Stimulated activated CD8-positive, alpha-beta memory T cell treated with anti-CD3 and anti-CD28 coated beads, Interleukin-12 subunit alpha, Interleukin-12 subunit beta, amount 100 ng/mL, for 1 hour (primary cell): ENCODE measurements around the gene SCAPER.

Source experiments
- DNase-seq: peaks from one replicate; pipeline ENCODE4 v3.0.0-alpha.2; 2020; ENCODE audit warnings: low read depth

The SCAPER gene

DNA sequence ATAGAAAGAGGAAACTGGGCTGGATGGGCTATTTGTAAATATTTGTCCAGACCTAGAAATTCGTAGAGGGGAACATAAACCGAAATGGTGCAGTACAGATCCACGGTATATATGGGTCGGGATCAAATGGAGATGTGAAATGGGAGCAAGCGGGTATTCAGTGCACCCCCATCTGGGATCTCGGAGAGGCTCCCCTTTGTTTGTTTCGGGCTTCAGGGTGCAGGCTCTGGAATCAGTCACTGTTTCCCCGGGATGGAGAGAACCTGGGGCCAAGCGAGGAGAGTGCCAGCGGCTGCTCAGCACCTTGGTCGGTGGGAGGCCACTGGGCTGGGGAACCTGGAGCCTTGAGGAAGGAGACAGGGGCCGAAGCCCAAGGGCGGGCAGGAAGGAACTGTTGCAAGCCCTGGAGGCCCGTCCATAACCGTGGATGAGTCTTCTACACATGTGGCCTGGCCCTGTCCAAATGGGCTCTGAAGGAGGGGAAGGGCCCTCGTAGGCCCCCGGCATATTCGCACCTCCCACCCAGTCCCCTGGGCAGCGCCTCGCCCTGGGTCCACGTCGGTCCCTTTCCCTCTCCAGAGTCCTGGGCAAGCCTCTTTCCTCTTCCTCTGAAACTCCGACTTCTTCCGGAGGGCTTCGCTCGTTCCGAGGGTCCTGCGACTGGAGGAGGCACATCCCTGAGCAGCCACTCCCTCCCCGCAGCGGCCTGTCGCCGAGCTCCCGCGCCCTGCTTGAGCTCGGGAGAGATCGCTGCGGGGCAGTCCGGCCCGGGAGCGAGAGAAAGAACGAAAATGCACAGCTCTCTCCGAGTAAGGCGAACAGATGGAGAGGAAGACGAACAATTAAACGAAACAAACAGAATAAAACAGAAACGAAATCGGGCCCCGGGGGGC lies 565.6 kb downstream of the SCAPER start:
- no peak for DNase-seq

DNA sequence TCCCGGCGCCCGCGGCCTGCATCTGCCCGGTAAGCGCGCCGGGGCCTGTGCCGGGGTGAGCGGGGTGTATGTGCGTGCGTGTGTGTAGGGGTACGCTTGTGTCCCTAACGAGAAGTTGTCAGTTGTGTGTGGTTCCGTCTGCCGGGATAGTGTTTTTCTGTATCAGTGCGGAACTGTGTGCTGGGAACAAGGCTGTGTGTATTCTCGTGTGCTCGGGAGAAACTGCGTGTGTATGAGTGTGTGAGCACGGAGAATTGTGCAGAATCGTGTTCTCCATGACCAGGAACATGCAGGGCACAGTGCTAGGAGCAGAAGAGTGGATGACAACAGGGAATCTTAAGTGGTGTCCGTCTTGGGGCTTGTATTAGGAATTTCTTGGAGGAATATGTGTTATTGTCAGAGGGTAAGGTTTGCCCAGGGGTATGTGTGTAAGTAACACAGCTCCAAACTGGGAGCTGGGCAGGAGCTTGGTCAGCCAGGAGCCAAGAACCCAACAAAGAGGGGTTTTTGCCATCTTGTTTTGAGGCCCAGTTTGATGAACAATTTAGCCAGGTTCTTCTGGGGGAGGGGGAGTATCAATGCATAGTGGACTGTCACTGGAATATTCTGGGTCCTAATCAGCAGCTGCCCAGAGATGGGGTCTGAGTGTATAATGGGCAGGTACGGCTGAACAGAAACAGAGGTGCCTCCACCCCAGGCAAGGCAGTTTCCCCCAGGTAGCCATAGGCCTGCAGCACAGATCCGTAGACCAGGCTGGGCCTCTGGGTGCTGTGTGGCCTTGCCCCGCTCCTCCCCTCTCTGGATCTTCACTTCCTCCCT lies 566.4 kb downstream of the SCAPER start:
- no peak for DNase-seq

DNA sequence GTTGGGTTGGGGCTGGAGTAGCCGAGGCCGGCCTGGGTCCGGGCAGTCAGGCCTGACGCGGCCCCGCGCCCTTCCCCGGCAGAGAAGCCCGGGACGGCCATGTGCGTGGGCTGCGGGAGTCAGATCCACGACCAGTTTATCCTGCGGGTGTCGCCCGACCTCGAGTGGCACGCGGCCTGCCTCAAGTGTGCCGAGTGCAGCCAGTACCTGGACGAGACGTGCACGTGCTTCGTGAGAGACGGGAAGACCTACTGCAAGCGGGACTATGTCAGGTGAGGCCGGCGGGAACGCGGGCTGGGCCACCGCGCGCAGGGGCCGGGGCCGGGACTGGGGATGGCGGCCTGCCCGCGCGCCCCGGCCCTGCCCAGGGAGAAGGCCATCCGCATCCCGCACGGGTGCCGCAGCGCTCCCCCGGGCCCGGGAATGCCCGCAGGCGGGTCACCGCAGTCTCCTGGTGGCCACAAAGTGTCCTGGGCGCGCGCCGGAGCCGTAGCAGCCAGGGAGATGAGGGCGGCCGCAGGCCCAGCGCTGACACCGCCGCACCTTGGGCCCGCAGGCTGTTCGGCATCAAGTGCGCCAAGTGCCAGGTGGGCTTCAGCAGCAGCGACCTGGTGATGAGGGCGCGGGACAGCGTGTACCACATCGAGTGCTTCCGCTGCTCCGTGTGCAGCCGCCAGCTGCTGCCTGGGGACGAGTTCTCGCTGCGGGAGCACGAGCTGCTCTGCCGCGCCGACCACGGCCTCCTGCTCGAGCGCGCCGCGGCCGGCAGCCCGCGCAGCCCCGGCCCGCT lies 567.2 kb downstream of the SCAPER start:
- no peak for DNase-seq

DNA sequence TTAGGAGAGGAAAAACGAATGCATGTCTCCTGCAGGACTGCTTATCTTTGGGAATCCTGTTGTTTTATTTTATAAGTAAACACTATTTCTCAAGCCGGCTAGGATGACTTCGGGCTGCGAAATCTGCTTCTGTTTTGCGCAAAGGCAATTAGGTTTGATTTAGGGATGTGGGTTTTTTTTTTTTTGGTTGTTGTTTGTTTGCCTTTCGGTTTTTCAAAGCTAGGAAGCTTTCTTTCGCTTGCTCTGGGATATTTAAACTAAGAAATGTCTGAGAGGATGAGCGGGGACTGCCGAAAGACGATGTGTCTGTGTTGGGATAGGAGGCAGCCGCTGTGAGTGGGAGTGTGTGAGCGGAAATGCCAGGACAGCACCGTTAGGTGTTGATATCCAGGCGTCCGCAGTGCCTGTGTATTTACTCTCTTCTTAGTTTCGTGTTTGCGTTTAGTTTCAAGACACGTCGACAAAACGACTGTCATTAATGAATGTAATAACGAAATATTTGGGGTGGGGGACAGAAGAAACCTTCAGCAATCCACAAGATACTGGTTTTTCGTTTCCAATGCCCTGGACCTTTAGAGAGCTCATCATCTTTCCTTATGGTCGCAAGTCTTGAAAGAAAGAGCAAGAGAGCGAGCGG lies 568.0 kb downstream of the SCAPER start:
- DNase-seq, result no peak

DNA sequence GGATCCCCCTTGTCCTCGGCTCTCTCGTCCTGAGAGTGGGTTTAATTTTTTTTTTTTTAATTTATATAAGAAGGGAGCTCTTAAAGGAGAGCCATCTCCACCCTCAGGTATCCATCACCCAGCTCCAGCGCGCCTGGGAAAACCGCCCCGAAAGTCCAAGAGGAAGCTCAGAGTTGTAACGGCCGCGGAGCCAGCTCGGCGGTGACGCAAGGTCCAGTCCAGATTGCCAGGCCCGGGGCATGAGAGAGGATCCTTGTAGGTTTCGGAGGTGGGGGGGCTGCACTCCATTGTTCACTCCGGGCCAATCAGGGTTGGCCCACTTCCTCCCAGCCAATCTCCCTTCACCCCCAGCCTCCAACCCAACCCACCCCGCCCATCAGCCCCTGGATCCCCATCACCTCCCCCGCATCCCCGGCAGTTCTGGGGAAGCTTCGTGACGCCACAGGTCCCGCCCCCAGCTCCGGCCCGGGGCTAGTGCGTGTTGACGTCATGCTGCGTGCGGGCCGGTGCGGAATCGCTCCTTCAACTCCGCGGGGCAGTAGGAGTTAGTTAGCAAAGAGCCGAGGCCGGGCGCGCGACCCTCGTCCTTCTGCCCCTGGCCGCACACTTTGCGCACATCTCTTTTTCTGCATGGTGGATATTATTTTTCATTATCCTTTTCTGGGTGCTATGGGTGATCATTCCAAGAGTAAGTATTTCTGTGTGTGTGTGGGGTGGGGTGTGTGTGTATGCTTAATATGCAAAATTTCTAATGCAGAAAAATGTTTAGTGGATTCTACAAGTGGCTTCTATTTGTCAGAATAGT lies 568.7 kb downstream of the SCAPER start, which contains the start of gene ISL2:
ISL2 (plus strand) TSS at position 520 of the 805 bp plus-strand sequence; CDS start at position 631, 111 bp downstream.
- no peak for DNase-seq

DNA sequence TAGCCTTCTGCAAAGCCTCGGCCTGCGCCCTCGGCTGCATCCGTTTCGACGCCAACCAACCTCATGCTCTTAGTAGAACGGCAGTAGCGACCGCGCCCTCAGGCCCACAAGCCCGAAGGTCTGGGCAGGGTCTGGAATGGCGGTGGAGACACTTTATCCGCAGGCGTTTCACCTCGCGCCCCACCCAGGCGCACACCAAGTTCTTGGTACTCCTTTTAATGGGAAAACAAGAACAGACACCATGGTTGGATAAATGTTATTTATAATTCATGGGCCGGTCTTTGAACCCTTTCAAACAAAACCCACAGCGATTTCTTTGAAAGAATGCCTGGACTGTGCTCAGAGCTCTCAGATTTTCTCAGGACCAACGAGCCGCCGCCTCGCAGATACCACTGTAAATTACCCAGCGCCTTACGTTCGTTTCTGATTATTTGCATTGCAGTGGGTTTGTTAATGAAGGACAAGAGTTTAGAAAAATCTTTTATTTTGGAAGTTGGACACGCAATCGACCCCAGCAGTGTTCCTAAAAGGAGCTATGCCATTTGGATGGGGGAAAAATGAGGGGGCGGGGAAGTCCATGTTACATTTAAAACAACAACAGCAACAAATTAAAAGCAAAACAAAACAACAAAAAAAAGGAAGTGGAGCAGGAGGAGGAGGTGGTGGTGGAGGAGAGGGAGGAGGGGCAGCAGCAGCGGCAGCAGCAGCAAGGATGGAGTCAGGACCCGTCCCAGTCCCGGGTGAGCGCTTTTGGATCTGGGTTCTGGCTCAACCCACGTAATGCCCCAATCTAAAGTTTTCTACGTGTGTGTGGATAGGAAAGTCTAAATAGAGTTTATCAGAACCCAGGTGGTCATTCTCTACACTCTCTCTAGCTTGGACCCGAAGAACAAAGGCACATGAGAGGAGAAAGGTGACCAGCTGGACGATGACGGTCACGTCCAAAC lies 569.6 kb downstream of the SCAPER start:
- DNase-seq, result no peak

DNA sequence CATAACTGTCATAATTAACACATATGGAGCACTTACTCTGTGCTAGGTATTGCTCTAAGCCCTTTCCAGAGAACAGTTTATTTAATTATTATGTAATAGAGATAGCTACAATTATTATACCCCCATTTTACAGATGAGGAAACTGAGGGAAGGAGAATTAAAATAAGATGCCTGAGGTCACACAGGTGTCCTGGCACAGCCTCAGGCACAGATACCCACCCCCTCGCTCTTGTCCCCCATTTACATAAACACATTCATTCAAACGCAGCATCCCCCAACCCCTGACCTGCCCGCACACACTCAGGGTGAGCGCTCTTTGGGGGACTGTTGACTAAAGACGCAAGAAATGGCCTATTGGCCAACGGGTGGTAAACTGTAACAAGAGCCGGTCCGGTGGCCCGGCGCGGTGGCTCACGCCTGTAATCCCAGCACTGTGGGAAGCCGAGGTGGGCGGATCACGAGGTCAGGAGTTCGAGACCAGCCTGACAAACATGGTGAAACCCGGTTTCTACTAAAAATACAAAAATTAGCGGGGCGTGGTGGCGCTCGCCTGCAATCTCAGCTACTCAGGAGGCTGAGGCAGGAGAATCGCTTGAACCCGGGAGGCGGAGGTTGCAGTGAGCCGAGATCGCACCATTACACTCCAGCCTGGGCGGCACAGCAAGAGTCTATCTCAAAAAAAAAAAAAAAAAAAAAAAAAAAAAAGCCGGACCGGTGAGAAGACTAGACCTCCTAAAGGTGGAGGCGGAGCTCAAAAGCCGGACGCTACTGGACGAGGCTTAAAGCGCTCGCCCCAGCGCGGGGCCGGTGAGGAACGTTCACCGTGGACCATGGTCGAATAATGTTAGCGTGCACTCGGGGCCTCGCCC lies 570.5 kb downstream of the SCAPER start:
- no peak for DNase-seq

DNA sequence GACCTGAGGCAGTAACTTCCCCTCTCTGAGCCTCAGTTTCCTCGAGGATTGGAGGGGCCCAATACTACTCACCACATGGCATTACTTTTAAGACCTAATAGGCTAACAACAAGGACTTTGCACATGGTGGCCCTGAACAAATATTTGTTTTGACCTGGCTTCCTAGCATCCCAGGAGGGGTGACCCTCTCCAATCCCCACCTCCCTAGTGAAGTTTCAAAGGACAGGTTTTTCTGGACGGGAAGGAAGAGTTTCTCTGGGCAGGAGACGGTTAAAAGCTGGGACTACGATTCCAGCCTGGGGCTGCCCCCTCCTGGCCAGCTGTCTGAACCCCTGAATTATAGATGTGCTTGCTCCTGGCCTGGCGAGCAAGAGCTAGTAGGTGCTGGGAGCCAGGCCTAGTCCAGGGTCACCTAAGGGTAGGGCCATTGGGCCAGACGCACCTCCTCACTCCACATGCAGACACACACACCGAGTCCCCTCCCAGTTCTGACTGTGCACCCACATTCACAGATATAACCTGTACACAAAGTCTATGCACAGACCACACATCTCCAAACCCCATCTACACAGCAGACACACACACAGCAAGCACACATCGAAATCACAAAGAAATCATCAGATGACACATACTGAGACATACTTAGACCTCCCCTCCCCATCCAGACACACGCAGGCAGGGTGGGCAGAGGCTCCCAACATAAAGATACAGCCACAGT lies 571.3 kb downstream of the SCAPER start:
- DNase-seq, result no peak

DNA sequence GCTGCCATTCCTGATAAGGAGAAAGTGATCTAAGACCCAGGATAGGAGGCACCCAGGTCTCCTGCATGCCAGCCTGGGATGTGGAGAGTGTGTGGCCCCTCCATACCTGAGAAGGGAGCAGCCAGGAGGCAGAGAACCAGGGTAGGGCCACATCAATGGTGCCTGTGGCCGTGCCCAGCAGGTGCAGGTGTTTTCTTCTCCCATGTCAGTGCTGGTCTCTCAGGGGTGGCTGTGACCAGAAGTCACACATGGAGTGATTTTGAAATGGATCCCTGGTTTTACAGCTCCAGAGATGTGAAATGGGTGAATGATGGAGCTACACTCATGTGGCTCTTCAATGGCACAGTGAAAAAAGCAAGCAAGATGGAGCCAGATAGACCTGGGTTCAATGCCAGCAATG lies 571.8 kb downstream of the SCAPER start:
- no peak for DNase-seq

DNA sequence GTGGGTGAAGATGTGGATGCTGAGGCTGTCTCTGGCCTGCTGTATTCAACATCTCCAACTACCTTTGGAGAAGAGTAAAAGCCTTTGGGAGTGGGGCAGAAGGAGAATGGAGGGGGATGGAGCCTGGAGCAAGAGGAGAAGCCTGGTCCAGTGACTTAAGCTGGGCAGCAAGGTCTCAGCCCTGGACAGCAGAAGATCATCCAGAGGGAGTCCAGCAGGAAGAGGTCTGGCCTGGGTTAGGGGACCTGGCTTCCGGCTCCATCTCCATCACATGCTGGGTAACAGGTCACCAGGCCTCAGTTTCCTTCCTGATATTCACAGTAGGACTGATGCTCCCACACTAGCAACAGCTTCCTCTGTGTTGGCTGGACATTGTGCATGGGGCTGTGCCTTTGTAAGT lies 572.3 kb downstream of the SCAPER start:
- no peak for DNase-seq

DNA sequence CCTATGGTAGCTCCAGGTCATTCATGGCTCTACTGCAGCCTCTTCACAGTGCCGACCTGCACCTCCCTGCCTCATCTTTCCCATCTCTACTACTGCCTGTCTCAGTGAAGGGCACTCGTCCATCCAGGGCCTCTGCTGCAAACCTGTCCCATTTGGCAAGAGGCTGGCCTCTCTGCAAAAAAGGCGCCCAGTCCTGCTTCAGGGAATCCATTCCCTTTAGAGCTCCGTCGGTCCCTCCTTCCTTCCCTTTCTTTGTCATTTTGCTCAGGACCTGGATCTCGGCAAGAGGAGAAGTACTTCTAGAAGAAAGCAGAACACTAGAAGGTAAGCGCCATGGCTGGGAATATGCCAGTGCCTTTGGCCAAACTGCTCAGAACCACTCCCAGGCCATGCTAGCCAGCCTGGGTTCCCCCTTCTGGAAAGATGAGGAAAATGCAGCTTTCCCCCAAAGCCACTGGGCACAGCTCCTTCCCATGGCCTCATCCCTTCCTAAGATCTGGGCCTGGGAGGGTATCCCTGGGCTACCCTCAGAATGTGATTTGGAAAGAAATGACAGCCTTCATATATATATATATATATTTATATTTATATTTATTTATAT lies 575.0 kb downstream of the SCAPER start:
- DNase-seq, result no peak

DNA sequence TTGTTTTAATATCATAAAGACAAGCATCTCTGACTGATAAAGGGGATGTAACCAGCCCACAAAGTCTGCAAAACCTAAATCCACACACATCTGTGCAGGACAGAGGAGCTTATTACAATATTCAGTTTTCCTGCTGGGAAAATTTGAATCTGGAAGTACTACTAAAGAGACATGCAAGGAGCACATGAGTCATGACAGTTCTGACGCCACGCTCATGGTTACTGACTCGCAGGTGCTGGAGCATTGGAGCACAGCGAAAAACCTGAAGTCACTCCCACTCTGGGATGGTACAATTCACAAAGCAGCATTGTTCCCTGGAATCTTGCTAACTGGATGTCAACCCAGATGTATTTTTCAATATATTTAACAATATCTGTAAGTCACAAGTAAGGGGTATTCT lies 576.2 kb downstream of the SCAPER start:
- DNase-seq, result no peak

DNA sequence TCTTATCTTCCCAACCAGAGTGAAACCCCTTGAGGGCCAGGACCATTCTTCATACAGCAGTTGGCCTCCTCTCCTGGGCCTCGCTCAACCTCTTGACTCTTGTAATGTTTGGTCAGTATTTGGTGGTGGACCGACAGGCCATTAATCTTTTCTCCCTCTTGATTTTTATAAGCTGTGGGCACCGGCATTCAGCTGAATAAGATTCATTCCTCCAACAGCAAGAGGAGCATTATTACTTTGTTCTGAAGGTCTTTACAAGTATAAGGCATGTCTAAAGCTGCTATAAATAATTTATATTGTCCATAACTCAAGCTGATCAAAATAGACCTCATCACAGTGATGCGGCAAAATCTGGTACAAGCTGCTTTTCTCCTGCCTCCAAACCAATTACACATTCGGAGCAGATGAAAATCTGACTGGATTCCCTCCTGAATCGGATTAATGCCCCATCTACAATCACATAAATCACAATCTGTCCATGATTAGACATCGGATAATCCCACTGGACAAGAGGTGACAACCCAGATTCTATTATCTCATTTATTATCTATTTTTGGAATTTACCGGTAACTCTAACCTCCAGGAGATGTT lies 576.9 kb downstream of the SCAPER start:
- no peak for DNase-seq

DNA sequence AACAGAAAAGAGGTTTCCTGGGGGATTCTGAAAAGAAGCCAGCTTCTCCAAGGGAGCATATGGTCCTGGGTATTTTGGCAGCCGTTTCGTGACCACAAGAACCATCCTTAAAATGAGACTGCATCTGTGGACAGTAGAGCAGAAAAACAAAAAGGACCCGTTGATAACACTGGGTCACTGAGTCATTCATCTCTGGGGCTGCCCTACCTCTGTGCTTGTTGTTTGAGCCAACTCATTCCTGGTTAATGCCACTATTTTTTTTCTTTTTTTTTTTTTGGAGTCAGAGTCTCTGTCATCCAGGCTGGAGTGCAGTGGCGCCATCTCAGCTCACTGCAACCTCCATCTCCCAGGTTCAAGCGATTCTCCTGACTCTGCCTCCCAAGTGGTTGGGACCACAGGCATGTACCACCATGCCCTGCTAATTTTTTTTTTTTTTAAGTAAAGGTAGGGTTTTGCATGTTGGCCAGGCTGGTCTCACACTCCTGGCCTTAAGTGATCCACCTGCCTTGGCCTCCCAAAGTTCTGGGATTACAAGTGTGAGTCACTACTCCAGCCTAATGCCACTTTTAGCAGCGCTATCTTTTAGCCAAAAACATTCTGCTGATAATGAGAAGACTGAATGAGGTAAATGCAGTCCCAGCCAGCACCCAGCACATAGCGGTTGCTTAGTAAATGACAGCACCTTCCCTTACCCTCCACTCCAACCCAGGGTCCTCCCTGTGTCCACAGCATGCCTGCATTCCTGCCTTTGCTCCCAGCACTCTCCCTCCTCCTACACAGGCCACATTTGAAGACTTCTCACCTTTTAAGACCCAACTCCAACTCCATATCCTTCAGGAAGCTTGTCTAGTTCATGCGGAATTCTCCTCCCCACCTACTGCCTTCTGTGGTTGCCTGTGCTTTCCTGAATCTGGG lies 577.7 kb downstream of the SCAPER start:
- no peak for DNase-seq

DNA sequence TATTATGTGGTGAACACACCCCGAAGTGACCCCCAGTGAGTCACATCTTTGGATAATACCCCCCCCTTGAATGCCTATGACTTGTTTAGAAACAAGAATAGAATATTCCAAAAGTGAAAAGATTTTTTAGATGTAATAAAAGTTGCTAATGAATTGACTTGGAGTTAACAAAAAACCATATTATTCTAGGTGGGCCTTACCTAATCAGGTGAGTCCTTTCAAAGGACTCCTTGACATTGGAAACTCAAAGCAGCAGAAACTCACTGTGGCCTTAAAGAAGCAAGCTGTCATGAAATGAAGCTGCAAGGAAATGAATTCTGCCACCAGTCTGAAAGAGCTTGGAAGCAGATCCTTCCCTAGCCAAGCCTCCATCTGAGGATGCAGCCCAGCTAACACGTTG lies 579.4 kb downstream of the SCAPER start:
- no peak for DNase-seq

DNA sequence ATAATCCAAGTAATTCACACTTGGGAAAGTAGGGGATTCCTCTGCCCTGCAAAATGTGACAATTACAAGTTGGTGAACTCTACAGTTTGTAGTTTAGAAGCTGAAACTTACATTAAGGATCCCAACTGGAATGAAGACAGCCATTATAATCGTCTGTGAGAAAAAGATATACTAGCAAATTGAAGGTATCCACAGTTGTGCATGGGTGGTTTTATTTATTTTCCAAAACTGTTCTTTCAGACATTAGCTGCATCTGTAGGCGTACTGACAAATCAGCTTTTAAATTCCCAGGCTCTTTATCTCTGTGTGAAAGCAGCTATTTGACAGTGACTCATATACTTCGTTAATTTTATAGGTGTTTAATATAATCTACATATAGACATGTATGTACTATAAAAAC lies 581.1 kb downstream of the SCAPER start:
- DNase-seq, result no peak
